Spleen (tissue), 11 donors: ENCODE measurements around the gene BOD1L1. TPM values are rescaled to one million over a fixed set of nuclear protein-coding genes. Genes with fewer than 3 reads are reported as not detected.
"Not testable (repeated sequence)": the region's sequence is repeated elsewhere in the genome, so short reads cannot be mapped to it uniquely, and the experiment has no call there.

Experiments used
- DNase-seq: peaks from one replicate; pipeline ENCODE4 v3.0.0-alpha.2; 2020
- H3K27ac ChIP-seq, 8 donors: fragments of 200-600 bp; sonication (generic) in 7 of 8; 1 replicate in 4 of 8; 2 replicates in 4 of 8; pipeline versions ENCODE4 v1.5.0 to v1.8.0; 2016 to 2021; ENCODE audit warnings: inconsistent platforms in 4 of 8, mild to moderate bottlenecking in 4 of 8, moderate library complexity in 1 of 8
- H3K27me3 ChIP-seq, 7 donors: fragments of 200-600 bp; sonication (generic) in 6 of 7; replicated peaks in 1 of 7; 1 replicate in 4 of 7; 2 replicates in 3 of 7; pipeline versions ENCODE4 v1.5.0 to v1.8.0; 2016 to 2021; ENCODE audit warnings: inconsistent platforms in 3 of 7, mild to moderate bottlenecking in 1 of 7
- H3K36me3 ChIP-seq, 6 donors: fragments of 200-600 bp; sonication (generic) in 5 of 6; 1 replicate in 4 of 6; 2 replicates in 2 of 6; pipeline versions ENCODE4 v1.5.0 to v1.8.0; 2016 to 2021; ENCODE audit warnings: inconsistent platforms in 2 of 6
- H3K4me1 ChIP-seq, 6 donors: fragments of 200-600 bp; sonication (generic) in 5 of 6; 1 replicate in 3 of 6; 2 replicates in 3 of 6; pipeline versions ENCODE4 v1.5.0 to v1.8.0; 2016 to 2021; ENCODE audit warnings: inconsistent platforms in 3 of 6
- H3K4me3 ChIP-seq, 8 donors: fragments of 200-600 bp; sonication (generic) in 7 of 8; 1 replicate in 4 of 8; 2 replicates in 4 of 8; pipeline versions ENCODE4 v1.5.0 to v1.8.0; 2016 to 2021; ENCODE audit warnings: inconsistent platforms in 4 of 8, mild to moderate bottlenecking in 4 of 8, moderate library complexity in 2 of 8
- H3K9me3 ChIP-seq, 8 donors: fragments of 200-600 bp; sonication (generic) in 7 of 8; 1 replicate in 4 of 8; 2 replicates in 4 of 8; pipeline versions ENCODE4 v1.5.0 to v1.8.0; 2016 to 2021; ENCODE audit warnings: inconsistent platforms in 4 of 8
- CTCF ChIP-seq, 11 experiments: fragments of 200-600 bp in 7 of 11; fragments of 450-650 bp in 4 of 11; sonication (generic) in 4 of 11; IDR thresholded peaks in 8 of 11; conservative IDR thresholded peaks in 3 of 11; 1 replicate in 7 of 11; 2 replicates in 4 of 11; pipeline versions ENCODE4 v1.4.0 to v1.8.0; 2016 to 2021; ENCODE audit warnings: antibody characterized with exemption in 11 of 11, inconsistent platforms in 4 of 11, mild to moderate bottlenecking in 1 of 11
- POLR2A ChIP-seq, 3 donors: fragments of 450-650 bp; IDR thresholded peaks; one replicate each; pipeline ENCODE4 v1.5.1; 2017; ENCODE audit warnings: antibody characterized with exemption in 3 of 3, mild to moderate bottlenecking in 1 of 3
- POLR2AphosphoS5 ChIP-seq, 3 donors: sonication (generic); formaldehyde crosslinking; IDR thresholded peaks; one replicate each; pipeline ENCODE4 v1.5.1; 2017; ENCODE audit warnings: antibody characterized with exemption in 3 of 3
- WGBS, 5 donors: extraction: QIAGEN DNeasy Blood & Tissue Kit in 3 of 5; methylation state at CpG; one replicate each; pipeline versions ENCODE4 v1.1.5 to v1.1.7; 2013 to 2018; 5-methylcytosine and 5-hydroxymethylcytosine counted together
- intact Hi-C: fragments of 100-400 bp; cut with DNase I; formaldehyde crosslinking; loops from one replicate; pipeline ENCODE4 v1.15.0; 2023; ENCODE audit warnings: low total_unique reads
- polyA plus RNA-seq, 3 donors: library from polyadenylated mRNA; stranded (reverse); fragments of 200-250 nt; gene quantifications; one replicate each; pipeline ENCODE4 v1.2.1, GENCODE V29; 2013
- total RNA-seq, 7 donors: library from RNA; depleted of rRNA in 3 of 7; stranded (reverse); fragments of >200 nt in 3 of 7; fragmentation: NEBNext Ultra II Directional in 4 of 7; extraction: Animal tissue kit (Norgen Biotek cat#: 25700) in 4 of 7; gene quantifications; one replicate each; pipeline versions ENCODE4 v1.1.0 to v1.2.1, GENCODE V29; 2016 to 2021
- donor health status: healthy with polysubstance abuse.
- donor health status: DM: no; HTN: no; CAD: no; lungs with moderate emphysema.
- donor health status: DM: no; HTN: no; CAD: no.
- donor health status: Bipolar disorder and iron deficiency.
- donor health status: healthy.
- donor health status: DM: no; HTN: no; CAD: no.
- donor health status: DM: yes; HTN: yes; CAD: no.

BOD1L1 gene
- total and polyA plus RNA-seq, 10 donors: 16.2 to 83.3 (median 69.4) TPM

GRCh38 chr4:13570916-13571315, 56.6 kb downstream of the BOD1L1 start:
- Histone ChIP-seq H3K9me3 (no peaks in the 10 kb centered on the region), H3K36me3 (peaks cover 3 to 100% (median 78%) of the 10 kb centered on the region in 6 donors), H3K27me3 (no peaks in the 10 kb centered on the region), H3K4me1 (no peaks in the 10 kb centered on the region), H3K4me3 (no peak overlapping the region), H3K27ac (no peak overlapping the region)
- WGBS, 5 donors: 90 to 96% (median 92%) methylated on average over 2 of the region's 2 CpGs
- no peak for DNase-seq
- TF ChIP-seq POLR2A (IDR thresholded peaks at IDR 0.05) (no peak), POLR2AphosphoS5 (IDR thresholded peaks at IDR 0.05) (no peak), CTCF (IDR thresholded peaks at IDR 0.05 in 8 of 11, conservative IDR thresholded peaks at IDR 0.05 in 3 of 11) (no peak)
- intact Hi-C loops: no loop called here

GRCh38 chr4:13567125-13567524, 60.4 kb downstream of the BOD1L1 start:
- Histone ChIP-seq H3K4me1 (no peaks in the 10 kb centered on the region), H3K27ac (no peak overlapping the region), H3K9me3 (peaks cover 0 to 7% (median 2%) of the 10 kb centered on the region in 8 donors), H3K4me3 (no peak overlapping the region), H3K36me3 (peaks cover 0 to 68% (median 44%) of the 10 kb centered on the region in 6 donors), H3K27me3 (no peaks in the 10 kb centered on the region)
- peak in 1 of 3 donors; percentile 31 for TF ChIP-seq POLR2AphosphoS5 (IDR thresholded peaks at IDR 0.05)
- TF ChIP-seq POLR2A (IDR thresholded peaks at IDR 0.05): no peak
- 93 to 97% (median 94%) methylated on average over 5 of the region's 5 CpGs for WGBS, 5 donors
- intact Hi-C loops: no loop called here
- no peak for DNase-seq

- Histone ChIP-seq H3K27ac (no peak overlapping the region), H3K36me3 (peaks cover 0 to 26% (median 5%) of the 10 kb centered on the region in 6 donors), H3K4me1 (no peaks in the 10 kb centered on the region), H3K27me3 (no peaks in the 10 kb centered on the region), H3K4me3 (no peak overlapping the region), H3K9me3 (peaks cover 0 to 7% (median 2%) of the 10 kb centered on the region in 8 donors)
- TF ChIP-seq POLR2AphosphoS5 (IDR thresholded peaks at IDR 0.05) (no peak), POLR2A (IDR thresholded peaks at IDR 0.05) (no peak), CTCF (IDR thresholded peaks at IDR 0.05 in 8 of 11, conservative IDR thresholded peaks at IDR 0.05 in 3 of 11) (no peak)
- intact Hi-C loops: no loop called here
- 81 to 90% (median 88%) methylated on average over 1 of the region's 1 CpG for WGBS, 5 donors
- no peak for DNase-seq
Observed at GRCh38 chr4:13562876-13563275, 64.6 kb downstream of the BOD1L1 start.

GRCh38 chr4:13561673-13562072, 65.9 kb downstream of the BOD1L1 start:
- Histone ChIP-seq H3K27ac (no peak overlapping the region), H3K4me3 (no peak overlapping the region), H3K4me1 (no peaks in the 10 kb centered on the region), H3K36me3 (peaks cover 0 to 14% (median 4%) of the 10 kb centered on the region in 6 donors), H3K9me3 (peaks cover 0 to 7% (median 2%) of the 10 kb centered on the region in 8 donors), H3K27me3 (peaks cover 0 to 5% (median 0%) of the 10 kb centered on the region in 7 donors)
- no peak for DNase-seq
- WGBS, 5 donors: 62 to 77% (median 68%) methylated on average over 4 of the region's 4 CpGs
- intact Hi-C loops: no loop called here
- no peak for TF ChIP-seq POLR2A (IDR thresholded peaks at IDR 0.05)
- no peak for TF ChIP-seq CTCF (IDR thresholded peaks at IDR 0.05 in 8 of 11, conservative IDR thresholded peaks at IDR 0.05 in 3 of 11)
- TF ChIP-seq POLR2AphosphoS5 (IDR thresholded peaks at IDR 0.05): no peak

- intact Hi-C loops, H3K36me3 ChIP-seq, H3K4me1 ChIP-seq, H3K27me3 ChIP-seq, H3K27ac ChIP-seq, H3K9me3 ChIP-seq, DNase-seq, H3K4me3 ChIP-seq: not testable (repeated sequence)
- WGBS, 5 donors: 59 to 69% (median 62%) methylated on average over 5 of the region's 5 CpGs
Observed at GRCh38 chr4:13560111-13560510, 67.4 kb downstream of the BOD1L1 start.
